ENCODE data around the gene ST6GALNAC1. TPM values are rescaled to one million over a fixed set of nuclear protein-coding genes. Genes with fewer than 3 reads are reported as not detected.

Gene ST6GALNAC1
- total and polyA plus RNA-seq, 2 of the 13 experiments (the other 11 are each of a cell fraction or from before 2014, with no cell fraction given): not detected

- TF ChIP-seq ZFP91 (CRISPR knock-in tag; IDR thresholded peaks at IDR 0.05; ENCODE audit: borderline replicate concordance): peak; percentile 36; the same call in 1 of the 2 replicates
- no peak for TF ChIP-seq ZNF775 (CRISPR knock-in tag; IDR thresholded peaks at IDR 0.05; ENCODE audit: borderline replicate concordance)
- 0 out of 2 replicates have a peak, but pooled peaks have one; percentile 62 for TF ChIP-seq CERS6 (CRISPR knock-in tag; IDR thresholded peaks at IDR 0.05)
- TF ChIP-seq ZKSCAN5 (CRISPR knock-in tag; IDR thresholded peaks at IDR 0.05): no peak
- TF ChIP-seq TOE1 (CRISPR knock-in tag; IDR thresholded peaks at IDR 0.05): no peak
- no peak for TF ChIP-seq ONECUT2 (CRISPR knock-in tag; IDR thresholded peaks at IDR 0.05)
- TF ChIP-seq PHF20 (CRISPR knock-in tag; IDR thresholded peaks at IDR 0.05): no peak
- TF ChIP-seq FIP1L1 (IDR thresholded peaks at IDR 0.05; ENCODE audit: borderline replicate concordance, insufficient read depth, low read depth, low read length): no peak
- no peak for TF ChIP-seq SIN3B (IDR thresholded peaks at IDR 0.05; ENCODE audit: low read length)
- TF ChIP-seq DNMT1 (CRISPR knock-in tag; IDR thresholded peaks at IDR 0.05): no peak
- TF ChIP-seq WIZ (CRISPR knock-in tag; IDR thresholded peaks at IDR 0.05): 0 out of 2 replicates have a peak, but pooled peaks have one; percentile 40
- no peak for TF ChIP-seq ZNF407 (CRISPR knock-in tag; IDR thresholded peaks at IDR 0.05; ENCODE audit: not compliant biosample characterization)
- TF ChIP-seq DMTF1 (CRISPR knock-in tag; IDR thresholded peaks at IDR 0.05): no peak
- TF ChIP-seq RFX3 (CRISPR knock-in tag; IDR thresholded peaks at IDR 0.05): no peak
Measured at GRCh38 chr17:76585033-76585648, 58.4 kb downstream of the ST6GALNAC1 start (continued).

All from HepG2 (cell line).